GM21515 (cell line): ENCODE measurements around the gene FTSJ3.
A peak's percentile ranks its signal among the peaks of the same experiment; 100 is the strongest.
"Not testable (repeated sequence)": the region's sequence is repeated elsewhere in the genome, so short reads cannot be mapped to it uniquely, and the experiment has no call there.

Experiments used
- ATAC-seq: cut with Tn5 transposase; IDR thresholded peaks from one replicate; pipeline ENCODE4 v1.9.1; 2021; ENCODE audit not compliant: unreplicated experiment

The FTSJ3 gene

GRCh38 chr17:63843387-63843888, 16.0 kb upstream of the FTSJ3 start:
- not testable (repeated sequence) for ATAC-seq

GRCh38 chr17:63842540-63843386, 15.3 kb upstream of the FTSJ3 start, which contains the start of gene SMARCD2:
TSS of gene SMARCD2 (minus strand) at chr17:63842685. CDS start at chr17:63842674, 11 bp downstream.
- ATAC-seq: peak; percentile 67

- no peak for ATAC-seq
These were observed 14.7 kb upstream of the FTSJ3 start for GRCh38 chr17:63842173-63842539.

- no peak for ATAC-seq
These were observed 14.1 kb upstream of the FTSJ3 start for GRCh38 chr17:63841350-63842172.

- ATAC-seq: no peak
These were observed 13.3 kb upstream of the FTSJ3 start for GRCh38 chr17:63840591-63841349.

- ATAC-seq: no peak
These were observed 11.2 kb upstream of the FTSJ3 start for GRCh38 chr17:63838631-63839171.

- ATAC-seq: no peak
These were observed 10.6 kb upstream of the FTSJ3 start for GRCh38 chr17:63837962-63838600.

- ATAC-seq: no peak
These were observed 10.0 kb upstream of the FTSJ3 start for GRCh38 chr17:63837480-63837879.

- no peak for ATAC-seq
These were observed 9.3 kb upstream of the FTSJ3 start for GRCh38 chr17:63836811-63837210.

GRCh38 chr17:63835167-63835720, 7.8 kb upstream of the FTSJ3 start:
- no peak for ATAC-seq

GRCh38 chr17:63834431-63835166, 7.1 kb upstream of the FTSJ3 start:
- no peak for ATAC-seq

- no peak for ATAC-seq
These were observed 6.4 kb upstream of the FTSJ3 start for GRCh38 chr17:63833741-63834373.

- no peak for ATAC-seq
These were observed 5.7 kb upstream of the FTSJ3 start for GRCh38 chr17:63833026-63833740.

- ATAC-seq: no peak
These were observed 5.0 kb upstream of the FTSJ3 start for GRCh38 chr17:63832455-63832854.

GRCh38 chr17:63832014-63832413, 4.6 kb upstream of the FTSJ3 start:
- no peak for ATAC-seq

GRCh38 chr17:63831505-63831904, 4.0 kb upstream of the FTSJ3 start:
- no peak for ATAC-seq

GRCh38 chr17:63830904-63831491, 3.5 kb upstream of the FTSJ3 start:
- no peak for ATAC-seq

GRCh38 chr17:63830278-63830677, 2.8 kb upstream of the FTSJ3 start:
- no peak for ATAC-seq
